ENCODE results near the gene FCGR2B. TPM values are rescaled to one million over a fixed set of nuclear protein-coding genes. Genes with fewer than 3 reads are reported as not detected.
"Not testable (repeated sequence)": the region's sequence is repeated elsewhere in the genome, so short reads cannot be mapped to it uniquely, and the experiment has no call there.

The FCGR2B gene
- total and polyA plus RNA-seq, 2 donors (not counting 3 experiments of a cell fraction or from before 2014, with no cell fraction given) = not detected

DNA sequence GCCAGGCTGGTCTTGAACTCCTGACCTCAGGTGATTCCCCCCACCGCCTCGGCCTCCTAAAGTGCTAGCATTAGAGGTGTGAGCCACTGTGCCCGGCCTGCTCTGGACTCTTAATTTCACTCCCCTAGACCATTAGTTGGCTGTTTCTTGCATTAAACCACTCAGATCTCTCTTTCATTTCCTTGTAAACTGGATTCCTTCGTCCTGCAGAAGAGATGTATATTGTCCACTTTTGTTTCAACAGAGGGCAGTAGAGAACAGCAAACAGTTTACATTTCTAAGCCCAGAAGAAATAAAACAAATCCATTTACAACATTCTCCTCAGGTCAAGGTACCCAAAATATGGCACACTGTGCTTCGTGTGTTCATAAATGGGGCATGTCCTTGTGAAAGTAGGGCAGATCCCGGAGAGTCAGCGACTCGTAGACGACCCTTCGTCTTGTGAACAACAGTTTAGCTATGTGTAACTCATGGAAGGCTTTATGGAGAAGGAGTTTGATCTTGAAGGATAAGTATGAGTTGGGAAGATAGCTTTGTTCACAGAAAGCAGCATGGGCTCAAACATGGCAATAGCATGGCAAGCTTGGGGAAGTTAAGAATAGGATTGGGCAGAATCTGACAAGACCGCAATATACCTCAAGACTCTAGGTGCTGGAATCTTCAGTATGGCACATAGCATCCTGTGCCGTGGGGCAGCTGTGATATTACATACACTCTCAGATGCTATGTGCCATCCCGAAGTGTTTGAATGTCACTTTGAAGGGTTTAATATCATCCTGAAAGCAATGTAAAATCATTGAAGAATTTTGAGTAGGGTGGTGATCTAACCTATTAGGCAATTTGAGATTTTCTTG is 15.2 kb upstream of the FCGR2B start:
- H3K4me3 ChIP-seq (replicated peaks in 1 of 3; ENCODE audit: insufficient read depth in 1 of 3, low read depth in 1 of 3, low read length in 3 of 3); H3K36me3 ChIP-seq (ENCODE audit: control insufficient read depth in 2 of 2, extremely low read depth in 1 of 2, insufficient read depth in 2 of 2, low read length in 2 of 2); dilution Hi-C loops (cut with MboI; ENCODE audit: extremely low pct_ligation_motif_present, low sequenced_read_pairs); H3K79me2 ChIP-seq (ENCODE audit: control insufficient read depth, insufficient read depth, low read length); H3K4me1 ChIP-seq (ENCODE audit: control insufficient read depth, extremely low read depth, insufficient read depth, low read length); H3K27ac ChIP-seq (ENCODE audit: insufficient read depth, low read depth, low read length); H3K9me3 ChIP-seq (replicated peaks; ENCODE audit: control insufficient read depth, insufficient read depth, low read length); H2AFZ ChIP-seq (ENCODE audit: low read depth, low read length); H3K9ac ChIP-seq (replicated peaks; ENCODE audit: extremely low read depth, insufficient read depth, low read length); H3K27me3 ChIP-seq (ENCODE audit: control insufficient read depth in 2 of 2, insufficient read depth in 2 of 2, low read length in 2 of 2); H3K4me2 ChIP-seq (ENCODE audit: insufficient read depth, low read length); BruUV-seq (replicated peaks); POLR2A ChIA-PET; H3K9me1 ChIP-seq (replicated peaks; ENCODE audit: control insufficient read depth, extremely low read depth, insufficient read depth, low read length); H4K20me1 ChIP-seq (replicated peaks; ENCODE audit: control insufficient read depth, extremely low read depth, insufficient read depth, low read length): not testable (repeated sequence)
- intact Hi-C loops (cut with micrococcal nuclease) = loop anchor here (1.0 kb wide), 1 partner anchor 94 kb away; no protein-coding TSS in a partner anchor
- FAIRE-seq (peak; percentile 78), DNase-seq (ENCODE audit: low read depth, low spot score) (peak; percentile 37)
- CTCF ChIA-PET = interaction anchor here (0.6 to 1.6 kb wide), 6 partner anchors 79 to 389 kb away, joined by 3 to 35 read pairs (median 5); no protein-coding TSS in a partner anchor
- TF ChIP-seq, protein P1, sequence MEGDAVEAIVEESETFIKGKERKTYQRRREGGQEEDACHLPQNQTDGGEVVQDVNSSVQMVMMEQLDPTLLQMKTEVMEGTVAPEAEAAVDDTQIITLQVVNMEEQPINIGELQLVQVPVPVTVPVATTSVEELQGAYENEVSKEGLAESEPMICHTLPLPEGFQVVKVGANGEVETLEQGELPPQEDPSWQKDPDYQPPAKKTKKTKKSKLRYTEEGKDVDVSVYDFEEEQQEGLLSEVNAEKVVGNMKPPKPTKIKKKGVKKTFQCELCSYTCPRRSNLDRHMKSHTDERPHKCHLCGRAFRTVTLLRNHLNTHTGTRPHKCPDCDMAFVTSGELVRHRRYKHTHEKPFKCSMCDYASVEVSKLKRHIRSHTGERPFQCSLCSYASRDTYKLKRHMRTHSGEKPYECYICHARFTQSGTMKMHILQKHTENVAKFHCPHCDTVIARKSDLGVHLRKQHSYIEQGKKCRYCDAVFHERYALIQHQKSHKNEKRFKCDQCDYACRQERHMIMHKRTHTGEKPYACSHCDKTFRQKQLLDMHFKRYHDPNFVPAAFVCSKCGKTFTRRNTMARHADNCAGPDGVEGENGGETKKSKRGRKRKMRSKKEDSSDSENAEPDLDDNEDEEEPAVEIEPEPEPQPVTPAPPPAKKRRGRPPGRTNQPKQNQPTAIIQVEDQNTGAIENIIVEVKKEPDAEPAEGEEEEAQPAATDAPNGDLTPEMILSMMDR (IDR thresholded peaks at IDR 0.05; ENCODE audit: extremely low read depth in 1 of 2, insufficient read depth in 1 of 2, low read depth in 1 of 2, low read length in 2 of 2) = peak; percentile 23 to 25

DNA sequence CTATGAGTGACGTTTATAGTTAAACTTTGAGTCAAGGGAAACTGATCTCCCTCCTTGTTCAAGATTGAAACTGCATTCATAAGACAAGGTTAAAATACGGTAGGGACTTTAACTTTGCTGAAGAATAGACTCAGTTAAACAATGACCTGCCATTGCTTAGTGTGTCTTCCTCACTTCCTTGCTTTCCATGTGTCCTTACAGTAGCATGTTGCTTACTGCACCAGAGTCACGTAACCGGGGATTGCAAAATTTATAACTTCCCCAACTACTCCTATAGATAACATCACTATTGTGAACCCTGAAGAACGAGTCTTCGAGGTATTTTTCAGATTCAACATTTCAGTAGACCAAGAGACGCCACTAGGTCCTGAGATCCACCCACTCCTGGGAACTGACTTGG is 9.4 kb upstream of the FCGR2B start:
- H3K79me2 ChIP-seq (ENCODE audit: control insufficient read depth, insufficient read depth, low read length); FAIRE-seq; DNase-seq (ENCODE audit: low read depth, low spot score); H4K20me1 ChIP-seq (replicated peaks; ENCODE audit: control insufficient read depth, extremely low read depth, insufficient read depth, low read length); H3K4me1 ChIP-seq (ENCODE audit: control insufficient read depth, extremely low read depth, insufficient read depth, low read length); BruUV-seq (replicated peaks); H3K27me3 ChIP-seq (ENCODE audit: control insufficient read depth in 2 of 2, insufficient read depth in 2 of 2, low read length in 2 of 2); intact Hi-C loops (cut with micrococcal nuclease); H3K9ac ChIP-seq (replicated peaks; ENCODE audit: extremely low read depth, insufficient read depth, low read length); H3K9me3 ChIP-seq (replicated peaks; ENCODE audit: control insufficient read depth, insufficient read depth, low read length); CTCF ChIA-PET; H3K9me1 ChIP-seq (replicated peaks; ENCODE audit: control insufficient read depth, extremely low read depth, insufficient read depth, low read length); H3K36me3 ChIP-seq (ENCODE audit: control insufficient read depth in 2 of 2, extremely low read depth in 1 of 2, insufficient read depth in 2 of 2, low read length in 2 of 2); H3K27ac ChIP-seq (ENCODE audit: insufficient read depth, low read depth, low read length); dilution Hi-C loops (cut with MboI; ENCODE audit: extremely low pct_ligation_motif_present, low sequenced_read_pairs); H2AFZ ChIP-seq (ENCODE audit: low read depth, low read length); POLR2A ChIA-PET; H3K4me2 ChIP-seq (ENCODE audit: insufficient read depth, low read length); H3K4me3 ChIP-seq (replicated peaks in 1 of 3; ENCODE audit: insufficient read depth in 1 of 3, low read depth in 1 of 3, low read length in 3 of 3): not testable (repeated sequence)

DNA sequence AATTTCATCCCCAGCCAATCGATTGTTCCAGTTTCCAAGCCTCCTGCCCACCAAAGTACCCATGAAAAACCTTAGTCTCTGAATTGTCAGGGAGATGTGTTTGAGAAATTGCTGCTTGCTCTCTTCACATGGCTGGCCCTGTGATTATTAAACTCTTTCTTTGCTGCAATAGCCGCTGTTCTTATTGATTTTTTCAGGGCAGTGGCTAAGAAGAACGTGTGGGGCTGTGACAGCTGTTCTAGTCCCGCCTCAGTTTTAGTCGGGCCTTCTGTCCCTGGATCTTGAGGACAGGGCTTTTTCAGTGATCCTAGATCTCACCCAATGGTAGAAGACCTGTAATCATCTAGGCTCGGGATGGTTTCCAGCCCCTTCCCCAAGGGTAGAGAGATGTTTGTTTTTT is 9.0 kb upstream of the FCGR2B start:
- BruUV-seq (replicated peaks); dilution Hi-C loops (cut with MboI; ENCODE audit: extremely low pct_ligation_motif_present, low sequenced_read_pairs); H3K4me2 ChIP-seq (ENCODE audit: insufficient read depth, low read length); H3K4me3 ChIP-seq (replicated peaks in 1 of 3; ENCODE audit: insufficient read depth in 1 of 3, low read depth in 1 of 3, low read length in 3 of 3); H3K9me1 ChIP-seq (replicated peaks; ENCODE audit: control insufficient read depth, extremely low read depth, insufficient read depth, low read length); H3K9ac ChIP-seq (replicated peaks; ENCODE audit: extremely low read depth, insufficient read depth, low read length); H4K20me1 ChIP-seq (replicated peaks; ENCODE audit: control insufficient read depth, extremely low read depth, insufficient read depth, low read length); H3K4me1 ChIP-seq (ENCODE audit: control insufficient read depth, extremely low read depth, insufficient read depth, low read length); H3K79me2 ChIP-seq (ENCODE audit: control insufficient read depth, insufficient read depth, low read length); FAIRE-seq; DNase-seq (ENCODE audit: low read depth, low spot score); H3K27ac ChIP-seq (ENCODE audit: insufficient read depth, low read depth, low read length); H3K36me3 ChIP-seq (ENCODE audit: control insufficient read depth in 2 of 2, extremely low read depth in 1 of 2, insufficient read depth in 2 of 2, low read length in 2 of 2); intact Hi-C loops (cut with micrococcal nuclease); H3K9me3 ChIP-seq (replicated peaks; ENCODE audit: control insufficient read depth, insufficient read depth, low read length); CTCF ChIA-PET; H2AFZ ChIP-seq (ENCODE audit: low read depth, low read length); H3K27me3 ChIP-seq (ENCODE audit: control insufficient read depth in 2 of 2, insufficient read depth in 2 of 2, low read length in 2 of 2); POLR2A ChIA-PET: not testable (repeated sequence)

Measured in endothelial cell of umbilical vein (primary cell).